Measurements from ENCODE around the gene BIRC6.
"Not testable (repeated sequence)": the region's sequence is repeated elsewhere in the genome, so short reads cannot be mapped to it uniquely, and the experiment has no call there.

The BIRC6 gene

GRCh38 chr2:32356681-32357317, at the start of gene BIRC6:
Gene BIRC6 (plus strand): TSS chr2:32357023. CDS start chr2:32357162, 139 bp downstream.
- DNase-seq = peak; percentile 95

GRCh38 chr2:32310577-32310976, 46.2 kb upstream of the BIRC6 start:
- DNase-seq = no peak

GRCh38 chr2:32314886-32315285, 41.9 kb upstream of the BIRC6 start:
- no peak for DNase-seq

DNA sequence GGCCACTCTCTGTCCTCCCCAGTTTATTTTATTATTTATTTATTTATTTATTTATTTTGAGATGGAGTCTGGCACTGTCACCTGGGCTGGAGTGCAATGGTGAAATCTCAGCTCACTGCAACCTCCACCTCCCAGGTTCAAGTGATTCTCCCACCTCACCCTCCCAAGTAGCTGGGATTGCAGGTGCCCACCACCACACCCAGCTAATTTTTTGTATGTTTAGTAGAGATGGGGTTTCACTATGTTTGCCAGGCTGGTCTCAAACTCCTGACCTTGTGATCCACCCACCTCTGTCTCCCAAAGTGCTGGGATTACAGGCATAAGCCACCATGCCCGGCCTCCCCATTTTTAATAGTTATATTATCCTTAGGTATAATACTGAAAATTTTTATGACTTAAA, 28.1 kb upstream of the BIRC6 start:
- not testable (repeated sequence) for DNase-seq

DNA sequence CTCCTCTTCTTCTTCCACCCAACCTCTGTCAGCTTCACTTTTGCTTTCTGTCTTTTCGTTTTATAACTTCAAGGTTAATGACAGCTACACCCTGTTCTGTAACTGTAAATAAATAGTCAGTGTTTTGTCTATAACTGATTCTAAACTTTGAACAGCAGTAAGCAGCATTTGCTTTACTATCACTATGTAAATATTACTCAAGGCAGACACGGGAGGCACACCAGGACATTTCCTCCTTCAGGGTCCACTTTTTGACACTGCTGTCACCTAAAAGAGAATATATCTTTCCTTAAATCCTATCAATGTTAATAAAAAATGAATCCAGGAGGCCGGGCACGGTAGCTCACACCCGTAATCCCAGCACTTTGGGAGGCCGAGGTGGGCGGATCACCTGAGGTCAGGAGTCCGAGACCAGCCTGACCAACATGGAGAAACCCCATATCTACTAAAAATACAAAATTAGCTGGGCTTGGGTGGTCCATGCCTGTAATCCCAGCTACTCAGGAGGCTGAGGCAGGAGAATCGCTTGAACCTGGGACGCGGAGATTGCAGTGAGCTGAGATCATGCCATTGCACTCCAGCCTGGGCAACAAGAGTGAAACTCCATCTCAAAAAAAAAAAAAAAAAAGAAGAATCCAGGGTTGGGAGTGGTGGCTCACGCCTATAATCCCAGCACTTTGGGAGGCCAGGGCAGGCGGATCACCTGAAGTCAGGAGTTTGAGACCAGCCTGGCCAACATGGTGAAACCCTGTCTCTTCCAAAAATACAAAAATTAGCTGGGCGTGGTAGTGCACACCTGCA, 27.4 kb upstream of the BIRC6 start:
- DNase-seq = not testable (repeated sequence)

GRCh38 chr2:32330136-32330535, 26.7 kb upstream of the BIRC6 start:
- no peak for DNase-seq

DNA sequence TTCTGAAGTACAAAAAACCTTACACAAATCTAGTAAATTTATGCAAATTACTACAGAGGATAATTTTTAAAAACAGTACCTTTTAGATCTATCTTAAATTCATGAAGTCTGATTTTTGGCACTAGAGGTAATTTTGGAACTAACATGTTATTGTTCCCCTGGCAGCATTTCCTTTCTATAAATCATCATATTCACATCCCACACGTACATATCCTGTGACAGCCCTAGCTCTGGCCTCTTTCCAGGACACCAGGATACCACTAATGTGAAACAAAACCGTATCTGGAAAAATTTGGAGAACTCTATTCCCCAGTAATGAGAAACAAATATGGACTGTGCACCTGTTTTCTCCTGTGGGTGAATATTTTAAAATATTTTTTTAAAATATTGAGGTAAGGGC, 14.0 kb upstream of the BIRC6 start:
- DNase-seq = no peak

GRCh38 chr2:32350797-32351196, 6.0 kb upstream of the BIRC6 start:
- DNase-seq = not testable (repeated sequence)

DNA sequence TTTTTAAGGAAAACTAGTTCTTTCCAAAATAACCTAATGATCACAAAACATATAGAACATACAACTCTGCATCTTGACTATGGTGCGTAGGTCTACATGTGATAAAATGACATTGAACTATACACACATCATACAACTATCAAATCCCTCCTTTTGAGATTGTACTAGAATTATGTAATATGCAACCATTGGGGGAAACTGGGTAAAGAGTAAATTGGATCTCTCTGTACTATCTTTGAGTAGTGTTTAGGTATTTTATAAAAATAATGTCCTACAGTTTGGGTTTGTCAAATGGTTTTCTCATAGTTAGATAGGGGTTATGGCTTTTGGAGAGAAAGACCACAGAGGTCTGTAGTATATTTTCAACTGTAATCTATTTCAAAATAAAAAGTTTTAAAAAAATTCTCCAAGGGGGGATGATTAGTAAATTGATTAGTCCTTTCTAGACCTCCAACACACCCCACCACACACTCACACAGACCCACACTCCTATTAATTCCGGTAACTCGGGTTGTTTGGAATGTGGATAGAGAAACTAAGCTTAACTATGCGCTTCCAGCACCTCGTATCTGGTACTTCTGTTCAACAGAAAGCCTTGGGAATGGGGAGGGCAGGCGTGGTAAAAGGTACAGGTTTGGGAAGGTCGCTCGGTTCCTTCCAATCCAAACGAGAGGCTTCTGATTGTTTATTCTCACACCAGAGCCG, 695 bp upstream of the BIRC6 start:
- DNase-seq = no peak

GRCh38 chr2:32357318-32358110, 691 bp downstream of the BIRC6 start:
- DNase-seq = no peak

DNA sequence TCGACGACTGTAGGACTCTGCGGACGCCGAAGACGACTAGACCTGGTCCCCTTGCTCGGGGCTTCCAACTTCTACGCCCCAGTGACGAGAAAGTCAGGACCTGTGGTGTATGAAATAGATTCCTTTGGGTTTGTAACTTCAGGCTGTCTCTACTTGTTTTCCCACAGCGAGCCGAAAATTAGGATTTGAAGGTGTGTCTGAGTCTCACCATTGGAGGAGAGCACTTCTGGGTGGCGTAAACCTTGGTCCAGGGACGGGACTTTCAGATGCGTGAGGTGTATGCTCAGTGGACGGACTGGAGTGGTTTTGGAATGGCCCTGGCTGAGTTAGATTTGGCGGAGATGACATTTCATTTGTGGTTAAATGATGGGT, 1.3 kb downstream of the BIRC6 start:
- no peak for DNase-seq

- DNase-seq = no peak
Measured at GRCh38 chr2:32360416-32360815, 3.6 kb downstream of the BIRC6 start.

DNA sequence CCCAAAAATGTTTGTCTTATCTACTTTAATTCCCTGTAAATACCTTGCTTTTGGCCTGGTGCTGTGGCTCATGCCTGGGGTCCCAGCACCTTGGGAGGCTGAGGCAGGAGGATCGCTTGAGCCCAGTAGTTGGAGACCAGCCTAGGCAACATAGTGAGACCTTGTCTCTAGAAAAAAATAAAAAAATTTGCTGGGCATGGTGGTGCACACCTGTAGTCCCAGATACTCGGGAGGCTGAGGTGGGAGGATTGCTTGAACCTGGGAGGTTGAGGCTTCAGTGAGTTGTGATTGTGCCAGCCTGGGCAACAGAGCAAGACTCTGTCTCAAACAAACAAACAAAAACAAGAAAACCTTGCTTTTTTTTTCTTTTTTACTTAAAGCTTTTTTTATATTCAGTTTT, 6.2 kb downstream of the BIRC6 start:
- DNase-seq = not testable (repeated sequence)

DNA sequence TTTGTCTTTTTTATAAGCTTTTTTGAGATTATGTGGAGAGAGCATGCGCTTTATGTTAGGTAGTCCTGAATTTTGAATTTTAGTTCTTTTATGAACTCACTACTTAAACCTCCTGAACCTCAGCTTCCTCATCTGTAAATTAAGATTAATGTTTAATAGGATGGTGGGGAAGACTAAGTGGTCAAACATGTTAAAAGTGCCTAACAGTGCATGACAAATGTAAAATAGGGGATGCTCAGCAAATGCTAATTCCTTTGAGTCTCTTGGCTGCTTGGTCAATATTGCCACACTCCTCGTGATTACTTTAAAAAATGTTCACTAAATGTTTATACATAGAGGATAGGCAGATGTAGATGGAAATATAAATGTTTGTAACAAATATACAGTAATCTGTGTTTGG, 6.8 kb downstream of the BIRC6 start:
- DNase-seq = no peak

DNA sequence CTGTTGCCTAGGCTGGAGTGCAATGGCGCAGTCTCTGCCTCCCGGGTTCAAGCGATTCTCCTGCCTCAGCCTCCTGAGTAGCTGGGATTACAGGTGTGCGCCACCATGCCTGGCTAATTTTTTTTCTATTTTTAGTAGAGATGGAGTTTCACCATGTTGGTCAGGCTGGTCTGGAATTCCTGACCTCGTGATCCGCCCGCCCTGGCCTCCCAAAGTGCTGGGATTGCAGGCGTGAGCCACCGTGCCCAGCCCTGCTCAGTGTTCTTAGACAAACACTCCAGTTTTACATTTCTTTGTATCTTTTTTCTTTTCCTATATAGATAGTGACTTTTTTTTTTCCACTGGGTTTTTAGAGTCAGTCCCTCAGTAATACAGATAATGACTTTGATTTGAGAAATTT, 7.5 kb downstream of the BIRC6 start:
- DNase-seq = not testable (repeated sequence)

GRCh38 chr2:32365679-32366078, 8.9 kb downstream of the BIRC6 start:
- DNase-seq = not testable (repeated sequence)

- no peak for DNase-seq
Measured at GRCh38 chr2:32366595-32366994, 9.8 kb downstream of the BIRC6 start.

GRCh38 chr2:32369222-32369621, 12.4 kb downstream of the BIRC6 start:
- DNase-seq = no peak

DNA sequence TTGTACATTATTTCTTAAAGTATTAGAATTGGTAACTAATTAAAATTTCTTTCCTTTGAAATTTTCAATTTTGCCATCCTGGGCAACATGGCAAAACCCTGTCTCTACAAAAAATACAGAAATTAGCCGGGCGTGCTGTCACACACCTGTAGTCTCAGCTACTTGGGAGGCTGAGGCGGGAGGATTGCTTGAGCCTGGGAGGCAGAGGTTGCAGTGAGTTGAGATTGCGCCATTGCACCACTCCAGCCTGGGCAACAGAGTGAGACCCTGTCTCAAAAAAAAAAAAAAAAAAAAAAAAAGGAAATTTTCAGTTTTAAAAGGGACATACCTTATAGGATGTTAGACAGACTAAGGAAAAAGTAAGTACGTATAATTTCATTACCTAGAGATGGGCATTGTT, 14.1 kb downstream of the BIRC6 start:
- not testable (repeated sequence) for DNase-seq

DNA sequence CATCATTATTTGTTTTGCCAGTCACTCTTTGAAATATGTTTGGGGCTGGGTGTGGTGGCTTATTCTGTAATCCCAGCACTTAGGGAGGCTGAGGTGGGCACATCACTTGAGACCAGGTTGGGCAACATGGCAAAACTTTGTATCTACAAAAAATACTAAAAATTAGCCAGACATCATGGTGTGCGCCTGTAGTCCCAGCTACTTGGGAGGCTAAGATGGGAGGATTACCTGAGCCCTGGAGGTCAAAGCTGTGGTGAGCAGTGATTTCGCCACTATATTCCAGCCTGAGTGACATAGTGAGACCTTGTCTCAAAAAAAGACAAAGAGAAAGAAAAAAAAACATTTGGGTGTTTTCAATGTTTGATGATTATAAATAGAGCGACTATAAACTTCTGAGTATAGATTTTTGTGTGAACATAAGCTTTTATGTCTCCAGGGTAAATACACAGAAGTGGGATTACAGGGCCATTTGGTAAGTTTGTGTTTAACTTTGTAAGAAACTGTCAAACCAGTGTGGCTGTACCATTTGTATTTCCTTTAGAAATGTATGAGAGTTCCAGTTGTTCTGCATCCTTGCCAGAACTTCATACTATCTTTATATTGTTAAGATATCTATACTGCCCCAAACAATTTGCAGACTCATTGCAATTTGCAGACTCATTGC, 15.8 kb downstream of the BIRC6 start:
- no peak for DNase-seq

DNA sequence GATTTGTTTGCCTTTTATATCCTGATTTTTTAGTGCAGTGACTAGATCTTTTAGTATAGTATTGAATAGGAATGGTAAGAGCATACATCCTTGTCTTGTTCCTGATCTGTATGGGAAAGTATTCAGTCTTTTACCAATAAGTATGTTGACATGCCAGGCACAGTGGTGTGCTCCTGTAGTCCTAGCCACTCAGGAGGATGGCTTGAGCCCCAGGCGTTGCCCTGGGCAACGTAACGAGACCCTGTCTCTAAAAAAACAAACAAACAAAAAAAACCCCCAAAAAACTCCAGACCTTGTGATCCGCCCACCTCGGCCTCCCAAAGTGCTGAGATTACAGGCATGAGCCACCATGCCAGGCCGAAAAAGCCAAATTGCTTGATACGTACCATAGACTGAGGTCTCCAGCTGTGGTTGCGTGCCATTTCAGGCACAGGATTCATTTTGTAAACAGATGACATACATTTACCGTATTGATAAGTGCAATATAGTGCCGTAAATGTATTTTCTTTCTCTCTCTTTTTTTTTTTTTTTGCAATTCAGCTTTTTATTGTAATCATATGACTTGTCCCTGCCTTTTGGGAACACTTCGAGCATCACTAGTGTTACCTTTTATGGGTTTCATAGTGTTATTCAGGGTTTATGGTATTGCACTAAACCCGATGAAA, 18.5 kb downstream of the BIRC6 start:
- no peak for DNase-seq

DNA sequence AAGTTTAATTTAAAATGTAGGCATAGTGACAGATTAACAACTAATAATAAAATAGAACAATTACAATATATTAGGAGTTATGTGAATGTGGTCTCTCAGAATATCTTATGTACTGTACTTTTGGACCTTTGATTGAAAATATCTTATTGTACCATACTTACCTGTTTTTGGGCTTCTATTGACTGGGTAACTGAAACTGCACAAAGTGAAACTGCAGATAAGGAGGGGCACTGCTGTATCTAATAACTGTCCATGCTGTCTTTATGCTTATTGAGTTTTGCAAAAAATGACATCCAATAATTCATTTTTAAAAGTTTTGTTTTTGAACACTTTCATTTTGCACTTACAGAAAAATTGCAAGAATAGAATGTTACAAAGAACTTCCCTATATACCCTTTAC, 19.9 kb downstream of the BIRC6 start:
- no peak for DNase-seq
